SK-N-SH (cell line): Measurements from ENCODE around the gene GON7. TPM values are rescaled to one million over a fixed set of nuclear protein-coding genes. Genes with fewer than 3 reads are reported as not detected.

Experiments used
- CTCF ChIA-PET: fragments of 300-600, 350-600 bp; formaldehyde crosslinking; extraction: SDS; loops from one replicate; lab custom pipeline; 2021; lab: Yijun Ruan, JAX
- POLR2A ChIA-PET: fragments of 350-600 bp; sonication (Branson Sonifier 250); formaldehyde crosslinking; extraction: SDS; loops from one replicate; lab custom pipeline; 2020; ENCODE audit warnings: antibody characterized with exemption, inconsistent platforms; lab: Yijun Ruan, JAX
- DNase-seq: peaks from one replicate; pipeline ENCODE4 v3.0.0; 2012
- H2AFZ ChIP-seq: fragments of 200-600 bp; sonication (generic); 2 replicates; pipeline ENCODE4 v1.8.1; 2016; ENCODE audit warnings: antibody characterized with exemption, mild to moderate bottlenecking, low read depth
- H3F3A ChIP-seq: fragments of 200-600 bp; sonication (generic); replicated peaks from 2 replicates; pipeline ENCODE3; 2016; ENCODE audit warnings: antibody characterized with exemption, mild to moderate bottlenecking; ENCODE audit not compliant: insufficient read depth
- H3K27ac ChIP-seq, 2 experiments: fragments of 200-500 bp in 1 of 2; fragments of 200-600 bp in 1 of 2; sonication (Bioruptor generic) in 1 of 2; sonication (generic), shearing (Covaris generic) in 1 of 2; 2 replicates each; pipeline versions ENCODE4 v1.5.1 to v1.6.1; 2014 to 2016; ENCODE audit warnings: low read depth in 2 of 2, inconsistent platforms in 1 of 2, low read length in 1 of 2, mild to moderate bottlenecking in 1 of 2, mixed read lengths in 1 of 2
- H3K27me3 ChIP-seq: fragments of 200-600 bp; sonication (generic), shearing (Covaris generic); 2 replicates; pipeline ENCODE4 v1.6.1; 2016; ENCODE audit warnings: mixed run types; ENCODE audit not compliant: insufficient read depth
- H3K36me3 ChIP-seq, 2 experiments: fragments of 200-500 bp in 1 of 2; fragments of 200-600 bp in 1 of 2; sonication (Bioruptor generic) in 1 of 2; sonication (generic) in 1 of 2; replicated peaks in 1 of 2; 2 replicates each; pipeline versions ENCODE3 to v1.5.1; 2014 to 2016; ENCODE audit warnings: low read length in 1 of 2, mild to moderate bottlenecking in 1 of 2; ENCODE audit not compliant: insufficient read depth in 2 of 2, control insufficient read depth in 1 of 2
- H3K4me1 ChIP-seq, 2 experiments: fragments of 200-500 bp in 1 of 2; fragments of 200-600 bp in 1 of 2; sonication (Bioruptor generic) in 1 of 2; sonication (generic), shearing (Covaris generic) in 1 of 2; 2 replicates each; pipeline versions ENCODE4 v1.5.1 to v1.6.1; 2014 to 2016; ENCODE audit warnings: low read depth in 1 of 2, low read length in 1 of 2, mixed run types in 1 of 2; ENCODE audit not compliant: insufficient read depth in 2 of 2, control insufficient read depth in 1 of 2
- H3K4me2 ChIP-seq: fragments of 200-600 bp; sonication (generic), shearing (Covaris generic); 2 replicates; pipeline ENCODE4 v1.6.1; 2017; ENCODE audit warnings: mixed run types
- H3K4me3 ChIP-seq, 2 experiments: fragments of 200-500 bp in 1 of 2; fragments of 200-600 bp in 1 of 2; sonication (Bioruptor generic) in 1 of 2; sonication (generic), shearing (Covaris generic) in 1 of 2; 2 replicates each; pipeline versions ENCODE4 v1.5.1 to v1.8.1; 2014 to 2016; ENCODE audit warnings: low read depth in 2 of 2, inconsistent platforms in 1 of 2, low read length in 1 of 2, mild to moderate bottlenecking in 1 of 2, mixed read lengths in 1 of 2, moderate library complexity in 1 of 2
- H3K79me2 ChIP-seq: fragments of 200-600 bp; sonication (generic); 2 replicates; pipeline ENCODE4 v1.8.1; 2017; ENCODE audit warnings: mild to moderate bottlenecking; ENCODE audit not compliant: insufficient read depth
- H3K9ac ChIP-seq: fragments of 200-600 bp; sonication (generic); 2 replicates; pipeline ENCODE4 v1.6.1; 2017; ENCODE audit warnings: mixed run types
- H3K9me2 ChIP-seq: fragments of 200-600 bp; sonication (generic); 2 replicates; pipeline ENCODE4 v1.6.1; 2017; ENCODE audit warnings: mixed run types
- H3K9me3 ChIP-seq: fragments of 200-600 bp; sonication (generic); 2 replicates; pipeline ENCODE4 v1.6.1; 2017; ENCODE audit warnings: mixed run types, mild to moderate bottlenecking, moderate library complexity
- H4K20me1 ChIP-seq: fragments of 200-600 bp; sonication (generic); 2 replicates; pipeline ENCODE4 v1.6.1; 2017; ENCODE audit warnings: mild to moderate bottlenecking, mixed run types; ENCODE audit not compliant: insufficient read depth
- CHD2 ChIP-seq: fragments of 150-350 bp; IDR thresholded peaks from 2 replicates; pipeline ENCODE4 v1.6.1; 2018; ENCODE audit warnings: low read length; ENCODE audit not compliant: partially characterized antibody
- ELF1 ChIP-seq: IDR thresholded peaks from 2 replicates; pipeline ENCODE4 v1.4.0; 2012
- EP300 ChIP-seq, 2 experiments: IDR thresholded peaks; 2 replicates each; pipeline versions ENCODE4 v1.4.0 to v1.6.1; 2012; ENCODE audit warnings: borderline replicate concordance in 1 of 2, low read depth in 1 of 2, low read length in 1 of 2
- EZH2phosphoT487 ChIP-seq: fragments of 200-600 bp; sonication (generic); IDR thresholded peaks from 2 replicates; pipeline ENCODE4 v1.6.1; 2017; ENCODE audit warnings: low read depth, mixed run types, mild to moderate bottlenecking, antibody characterized with exemption, moderate library complexity, borderline replicate concordance
- FOXJ3 ChIP-seq: sonication (generic); formaldehyde crosslinking; IDR thresholded peaks from 2 replicates; pipeline ENCODE4 v1.5.1; 2020; ENCODE audit warnings: mild to moderate bottlenecking, missing genetic modification reagents
- GABPA ChIP-seq: IDR thresholded peaks from 2 replicates; pipeline ENCODE4 v1.4.0; 2012; ENCODE audit warnings: low read depth, mild to moderate bottlenecking
- JUND ChIP-seq: IDR thresholded peaks from 2 replicates; pipeline ENCODE4 v1.4.0; 2012
- MEF2A ChIP-seq: IDR thresholded peaks from 2 replicates; pipeline ENCODE4 v1.4.0; 2012; ENCODE audit warnings: low read depth, borderline replicate concordance
- POLR2AphosphoS5 ChIP-seq: IDR thresholded peaks from 2 replicates; pipeline ENCODE4 v1.6.1; 2012; ENCODE audit warnings: low read depth, low read length
- RCOR1 ChIP-seq: fragments of 150-350 bp; IDR thresholded peaks from 2 replicates; pipeline ENCODE4 v1.6.1; 2017; ENCODE audit warnings: antibody characterized with exemption, low read length
- RFX5 ChIP-seq: IDR thresholded peaks from 2 replicates; pipeline ENCODE4 v1.6.1; 2012; ENCODE audit warnings: mild to moderate bottlenecking, improper control_type of control experiment, low read length
- SIN3A ChIP-seq: IDR thresholded peaks from 2 replicates; pipeline ENCODE4 v1.6.1; 2012; ENCODE audit warnings: low read depth, mild to moderate bottlenecking, low read length, moderate library complexity, borderline replicate concordance
- SMC3 ChIP-seq: IDR thresholded peaks from 2 replicates; pipeline ENCODE4 v1.6.1; 2012; ENCODE audit warnings: low read depth, low read length, improper control_type of control experiment
- TAF1 ChIP-seq: IDR thresholded peaks from 2 replicates; pipeline ENCODE4 v1.6.1; 2012; ENCODE audit warnings: low read depth, mild to moderate bottlenecking, low read length, moderate library complexity, borderline replicate concordance
- USF2 ChIP-seq: fragments of 150-350 bp; IDR thresholded peaks from 2 replicates; pipeline ENCODE4 v1.6.1; 2017; ENCODE audit warnings: antibody characterized with exemption, low read length, low read depth, borderline replicate concordance
- YY1 ChIP-seq: IDR thresholded peaks from 2 replicates; pipeline ENCODE4 v1.4.0; 2012; ENCODE audit warnings: low read depth, mild to moderate bottlenecking
- ZBTB33 ChIP-seq: IDR thresholded peaks from 2 replicates; pipeline ENCODE4 v1.4.0; 2012; ENCODE audit warnings: low read depth, borderline replicate concordance
- WGBS: methylation state at CpG from one replicate; pipeline ENCODE4 v1.1.6; 2017; ENCODE audit warnings: low lambda C conversion rate; 5-methylcytosine and 5-hydroxymethylcytosine counted together
- polyA plus RNA-seq, 3 experiments: library from polyadenylated mRNA; depleted of rRNA; stranded (reverse); fragments of >200 nt; gene quantifications; 2 replicates each; pipeline ENCODE4 v1.2.3, GENCODE V29; 2012
- TF ChIP-seq, protein P1 (sequence below): IDR thresholded peaks from 2 replicates; pipeline ENCODE4 v1.4.0; 2012; ENCODE audit warnings: low read depth, borderline replicate concordance

GON7 gene
- polyA plus RNA-seq, 1 of the 3 experiments (the other 2 are of a cell fraction) = 14.8 TPM

DNA sequence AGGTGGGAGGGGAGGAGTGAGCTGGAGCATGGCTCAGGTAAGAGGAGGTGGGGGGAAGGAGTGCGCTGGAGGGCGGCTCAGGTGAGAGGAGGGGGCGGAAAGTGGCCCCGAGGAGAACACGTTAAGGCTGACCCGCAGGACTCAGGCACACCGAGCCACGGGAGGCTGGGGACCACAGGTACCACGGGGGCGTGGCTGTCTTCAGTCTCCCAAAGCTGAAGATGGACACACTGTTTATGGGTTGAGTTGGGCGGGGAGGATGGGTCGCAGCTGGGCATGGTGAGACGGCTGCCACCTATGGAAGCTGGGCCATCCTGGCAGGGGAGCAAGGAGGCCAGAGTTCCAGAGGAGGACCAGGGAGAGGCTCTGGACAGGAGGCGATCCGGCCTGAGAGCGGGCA is 23.7 kb upstream of the GON7 start:
- Histone ChIP-seq H2AFZ (peak overlapping the region; percentile 96; the same call in 1 of the 2 replicates), H3K9me2 (no peaks in the 10 kb centered on the region), H3K9ac (no peak overlapping the region), H3F3A (no peaks in the 10 kb centered on the region), H3K9me3 (no peaks in the 10 kb centered on the region), H3K4me1 (peaks cover 0 to 12% of the 10 kb centered on the region in 2 experiments; a peak in 1 of 4 replicates), H3K4me3 (peak overlapping the region in 1 of 2 experiments; percentile 57; a peak in 1 of 4 replicates), H3K79me2 (no peaks in the 10 kb centered on the region), H3K4me2 (peak overlapping the region; percentile 90), H3K27ac (no peak overlapping the region; a peak in 1 of 4 replicates), H4K20me1 (no peaks in the 10 kb centered on the region), H3K36me3 (peaks cover 17 to 26% of the 10 kb centered on the region in 2 experiments), H3K27me3 (no peaks in the 10 kb centered on the region)
- WGBS = 93% methylated on average over 16 of the region's 16 CpGs
- ChIA-PET CTCF (interaction anchor here (1.1 to 2.7 kb wide), 7 partner anchors 9 to 388 kb away, joined by 3 to 12 read pairs (median 5); partner anchors contain the start of genes GON7 and UBR7), POLR2A (no interaction called here)
- DNase-seq = no peak
- TF ChIP-seq TAF1 (no peak), SIN3A (no peak)
- TF ChIP-seq, all 33 proteins: peak for 0

DNA sequence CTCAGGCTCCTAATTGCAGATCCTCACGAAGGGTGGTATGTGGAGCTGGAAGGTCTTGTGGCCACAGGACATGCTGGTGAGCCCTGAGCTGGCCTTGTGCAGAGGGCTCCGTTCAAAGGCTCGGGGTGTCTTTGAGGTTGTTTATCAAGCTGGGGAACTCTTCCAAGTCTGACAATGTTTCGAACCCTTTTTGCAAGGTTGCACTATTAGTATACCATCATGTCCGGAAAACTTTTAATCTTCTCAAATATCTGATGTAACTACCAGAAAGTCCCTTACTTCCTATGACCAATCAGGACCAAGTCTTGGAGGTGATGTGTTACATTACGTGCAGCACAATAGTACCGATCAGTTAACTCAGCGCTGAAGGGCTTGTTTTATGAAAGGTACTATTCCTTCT is 21.7 kb upstream of the GON7 start:
- H3K79me2 ChIP-seq = no peaks in the 10 kb centered on the region
- H3K4me1 ChIP-seq = peaks cover 0 to 12% of the 10 kb centered on the region in 2 experiments; a peak in 1 of 4 replicates
- over 99% methylated on average over 7 of the region's 8 CpGs for WGBS
- no peaks in the 10 kb centered on the region for H4K20me1 ChIP-seq
- ChIA-PET POLR2A (no interaction called here), CTCF (interaction anchor here (0.9 kb wide), 1 partner anchor 31 kb away, joined by 3 read pairs; no protein-coding TSS in a partner anchor)
- H3F3A ChIP-seq = no peaks in the 10 kb centered on the region
- H3K4me2 ChIP-seq = no peak overlapping the region
- no peaks in the 10 kb centered on the region for H3K9me3 ChIP-seq
- H3K27me3 ChIP-seq = no peaks in the 10 kb centered on the region
- H3K36me3 ChIP-seq = peaks cover 17 to 36% of the 10 kb centered on the region in 2 experiments
- H2AFZ ChIP-seq = no peak overlapping the region
- H3K27ac ChIP-seq = no peak overlapping the region
- H3K9ac ChIP-seq = no peak overlapping the region
- H3K9me2 ChIP-seq = no peaks in the 10 kb centered on the region
- no peak overlapping the region for H3K4me3 ChIP-seq
- DNase-seq = no peak
- TF ChIP-seq RFX5 = no peak
- TF ChIP-seq GABPA = no peak
- TF ChIP-seq, protein P1, sequence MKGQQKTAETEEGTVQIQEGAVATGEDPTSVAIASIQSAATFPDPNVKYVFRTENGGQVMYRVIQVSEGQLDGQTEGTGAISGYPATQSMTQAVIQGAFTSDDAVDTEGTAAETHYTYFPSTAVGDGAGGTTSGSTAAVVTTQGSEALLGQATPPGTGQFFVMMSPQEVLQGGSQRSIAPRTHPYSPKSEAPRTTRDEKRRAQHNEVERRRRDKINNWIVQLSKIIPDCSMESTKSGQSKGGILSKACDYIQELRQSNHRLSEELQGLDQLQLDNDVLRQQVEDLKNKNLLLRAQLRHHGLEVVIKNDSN = no peak
- TF ChIP-seq YY1 = no peak

- ChIA-PET POLR2A (interaction anchor here (0.7 kb wide), 1 partner anchor 407 kb away, joined by 3 read pairs; no protein-coding TSS in a partner anchor), CTCF (interaction anchor here (0.7 kb wide), 1 partner anchor 84 kb away, joined by 3 read pairs; no protein-coding TSS in a partner anchor)
- no peaks in the 10 kb centered on the region for H3K9me3 ChIP-seq
- H3K79me2 ChIP-seq = no peaks in the 10 kb centered on the region
- no peak overlapping the region for H3K4me3 ChIP-seq
- WGBS = 93% methylated on average over 27 of the region's 27 CpGs
- peaks cover 3% of the 10 kb centered on the region for H3F3A ChIP-seq
- DNase-seq = no peak
- no peak overlapping the region for H3K27ac ChIP-seq
- H2AFZ ChIP-seq = no peak overlapping the region
- H3K9ac ChIP-seq = no peak overlapping the region
- peaks cover 38 to 44% of the 10 kb centered on the region in 2 experiments for H3K36me3 ChIP-seq
- H3K27me3 ChIP-seq = no peaks in the 10 kb centered on the region
- no peaks in the 10 kb centered on the region for H3K9me2 ChIP-seq
- H3K4me1 ChIP-seq = no peaks in the 10 kb centered on the region
- H4K20me1 ChIP-seq = no peaks in the 10 kb centered on the region
- H3K4me2 ChIP-seq = no peak overlapping the region
- TF ChIP-seq GABPA (no peak), SMC3 (no peak), MEF2A (no peak), EP300 (IDR thresholded peaks at IDR 0.05; ENCODE audit: borderline replicate concordance in 1 of 2, low read depth in 1 of 2, low read length in 1 of 2) (no peak), ZBTB33 (no peak), FOXJ3 (CRISPR knock-in tag) (no peak), POLR2AphosphoS5 (no peak), RCOR1 (no peak), SIN3A (no peak), CHD2 (no peak), EZH2phosphoT487 (no peak), JUND (no peak), USF2 (no peak), ELF1 (no peak)
These were observed 16.7 kb upstream of the GON7 start for GRCh38 chr14:93223565-93223964.
